ENCODE results near the gene BCL11A. TPM values are rescaled to one million over a fixed set of nuclear protein-coding genes. Genes with fewer than 3 reads are reported as not detected.

Gene BCL11A
- total and polyA plus RNA-seq, 2 of the 13 experiments (the other 11 are each of a cell fraction or from before 2014, with no cell fraction given) = not detected

Other genes with a start within 250 kb of the BCL11A start
- gene PAPOLG, start 202.6 kb upstream of the BCL11A start, total RNA-seq (2016; rRNA removed; fragmentation: Illumina TruSeq; extraction: Trizol) = 10.4 and 16.2 TPM in 2 replicates
- gene PAPOLG, start 202.6 kb upstream of the BCL11A start, polyA plus RNA-seq (2011; rRNA removed) = 7.7 and 10.1 TPM in 2 replicates

All from HepG2 (cell line).